ENCODE data around the gene WDR93. TPM values are rescaled to one million over a fixed set of nuclear protein-coding genes. Genes with fewer than 3 reads are reported as not detected.

WDR93 gene
- total RNA-seq, 4 donors from 2014 or later: 0.31 TPM; not detected in 3

- WGBS: 100% methylated on average over 2 of the region's 16 CpGs
These were observed 37.9 kb upstream of the WDR93 start for GRCh38 chr15:89652666-89653065.

GRCh38 chr15:89653578-89653977 is 37.0 kb upstream of the WDR93 start:
- Histone ChIP-seq H3K4me3 (no peak overlapping the region), H3K4me1 (peaks cover 13% of the 10 kb centered on the region), H3K27me3 (peaks cover 13% of the 10 kb centered on the region), H3K9me3 (no peaks in the 10 kb centered on the region), H3K36me3 (no peaks in the 10 kb centered on the region), H3K27ac (no peak overlapping the region)
- peak in 1 of 2 donors; percentile 29 for DNase-seq (ENCODE audit: low spot score in 2 of 2)
- WGBS: 97% methylated on average over 2 of the region's 2 CpGs
- no peak for TF ChIP-seq POLR2A (IDR thresholded peaks at IDR 0.05)
- no peak for TF ChIP-seq EP300 (IDR thresholded peaks at IDR 0.05)
- no peak for TF ChIP-seq CTCF (IDR thresholded peaks at IDR 0.05)
- no peak for TF ChIP-seq POLR2AphosphoS5 (IDR thresholded peaks at IDR 0.05)

More at GRCh38 chr15:89652666-89653065, 37.9 kb upstream of the WDR93 start:
- no peaks in the 10 kb centered on the region for H3K36me3 ChIP-seq
- peaks cover 13% of the 10 kb centered on the region for H3K4me1 ChIP-seq
- no peak overlapping the region for H3K4me3 ChIP-seq
- H3K27me3 ChIP-seq: peaks cover 13% of the 10 kb centered on the region
- no peak for TF ChIP-seq POLR2AphosphoS5 (IDR thresholded peaks at IDR 0.05)
- no peak for TF ChIP-seq CTCF (IDR thresholded peaks at IDR 0.05)
- TF ChIP-seq EP300 (IDR thresholded peaks at IDR 0.05): no peak
- no peak for TF ChIP-seq POLR2A (IDR thresholded peaks at IDR 0.05)
- no peaks in the 10 kb centered on the region for H3K9me3 ChIP-seq
- peak; percentile 53 to 67 for DNase-seq (ENCODE audit: low spot score in 2 of 2)
- H3K27ac ChIP-seq: no peak overlapping the region

DNA sequence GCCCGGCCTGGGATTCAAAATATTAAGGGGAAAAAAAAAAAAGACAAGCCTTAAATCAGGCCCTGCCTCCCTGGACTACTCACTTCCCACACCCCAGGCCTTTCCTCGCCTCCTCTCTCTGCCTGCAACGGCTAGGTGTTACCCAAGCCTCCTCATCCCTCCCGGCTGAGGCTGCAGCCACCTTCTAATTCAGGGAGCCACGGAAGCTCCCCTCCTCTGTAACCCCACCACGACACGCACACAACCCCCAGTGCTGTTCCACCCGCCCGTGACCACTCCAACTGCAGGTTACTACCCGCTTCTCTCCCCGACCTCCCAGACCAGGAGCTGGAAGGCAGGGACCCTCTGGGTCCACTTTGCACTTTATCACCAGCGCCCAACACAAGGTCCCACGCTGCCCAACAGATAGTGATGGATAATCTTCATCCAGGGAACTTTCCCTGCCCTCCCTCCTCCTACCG is 36.3 kb upstream of the WDR93 start:
- H3K9me3 ChIP-seq: no peaks in the 10 kb centered on the region
- peak overlapping the region; percentile 71 for H3K4me3 ChIP-seq
- H3K36me3 ChIP-seq: no peaks in the 10 kb centered on the region
- peaks cover 13% of the 10 kb centered on the region for H3K4me1 ChIP-seq
- TF ChIP-seq POLR2AphosphoS5 (IDR thresholded peaks at IDR 0.05) (no peak), POLR2A (IDR thresholded peaks at IDR 0.05) (no peak), EP300 (IDR thresholded peaks at IDR 0.05) (no peak), CTCF (IDR thresholded peaks at IDR 0.05) (no peak)
- DNase-seq (ENCODE audit: low spot score in 2 of 2): peak in 1 of 2 donors; percentile 53
- H3K27me3 ChIP-seq: peaks cover 13% of the 10 kb centered on the region
- no peak overlapping the region for H3K27ac ChIP-seq
- WGBS: 44% methylated on average over 14 of the region's 14 CpGs

DNA sequence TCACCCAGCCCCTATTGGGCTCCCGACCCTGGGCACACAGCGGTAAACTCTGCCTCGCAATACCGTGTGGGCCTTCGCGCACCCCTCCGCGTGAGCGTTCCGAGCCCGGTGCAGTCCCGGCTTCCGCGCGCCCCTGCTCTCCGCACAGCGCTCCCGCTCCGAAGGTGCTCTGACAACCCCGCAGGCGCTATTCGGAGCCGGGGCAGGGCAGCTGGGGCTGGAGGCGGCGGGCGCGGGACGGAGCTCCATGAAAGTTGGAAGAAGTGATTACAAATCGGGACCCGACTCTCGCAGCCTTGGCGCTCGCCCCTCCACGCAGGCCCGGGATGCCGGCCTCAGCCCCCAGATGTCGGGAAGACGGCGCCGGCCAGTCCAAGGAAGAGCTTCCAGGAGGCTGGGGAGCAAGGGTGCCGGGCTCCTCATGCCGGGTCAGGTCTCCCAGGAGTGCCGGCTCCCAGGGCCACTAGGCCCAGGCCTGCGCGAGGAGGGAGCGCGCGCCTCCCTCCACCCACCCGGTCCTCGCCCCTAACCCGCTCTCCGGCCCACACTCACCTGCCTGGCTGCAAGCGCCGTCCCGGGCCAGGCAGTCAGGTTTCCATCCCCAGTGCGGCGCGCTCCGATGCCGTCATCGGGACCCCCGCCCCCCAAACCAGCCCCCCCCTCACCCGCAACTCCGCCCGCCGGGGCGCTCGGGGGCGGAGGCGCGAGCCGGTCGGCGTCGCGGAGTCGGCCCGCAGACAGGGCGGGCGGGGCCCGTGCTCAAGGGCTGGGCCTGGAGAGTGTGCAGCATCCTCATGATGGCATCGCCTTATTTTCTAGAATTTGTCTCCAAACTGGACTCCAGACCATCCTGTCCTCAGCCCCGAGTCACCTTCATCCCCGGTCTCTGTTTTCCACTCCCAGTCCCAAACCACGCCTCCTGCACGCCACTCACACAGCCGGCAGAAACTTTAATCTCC is 35.5 kb upstream of the WDR93 start, which contains the start of gene KIF7:
Gene KIF7, minus strand, starts transcription at position 621 of the 959 bp plus-strand sequence. CDS start 2,537 bp downstream, outside the sequence.
- H3K36me3 ChIP-seq: no peaks in the 10 kb centered on the region
- H3K4me1 ChIP-seq: peaks cover 13% of the 10 kb centered on the region
- TF ChIP-seq POLR2A (IDR thresholded peaks at IDR 0.05) (no peak), CTCF (IDR thresholded peaks at IDR 0.05) (no peak), EP300 (IDR thresholded peaks at IDR 0.05) (no peak), POLR2AphosphoS5 (IDR thresholded peaks at IDR 0.05) (no peak)
- DNase-seq (ENCODE audit: low spot score in 2 of 2): peak; percentile 63 to 78
- H3K27me3 ChIP-seq: peaks cover 13% of the 10 kb centered on the region
- peak within 1 kb of the TSS; percentile 71 for H3K4me3 ChIP-seq
- no peaks in the 10 kb centered on the region for H3K9me3 ChIP-seq
- peak within 1 kb of the TSS; percentile 46 for H3K27ac ChIP-seq
- WGBS: 8% methylated on average over 26 of the region's 87 CpGs

All from suprapubic skin (tissue), 4 donors.